Stimulated activated naive CD8-positive, alpha-beta T cell treated with anti-CD3 and anti-CD28 coated beads, Interleukin-15, Interleukin-2, amounts not matched to agents 100 ng/mL and 50 ng/mL, for 24 hours (primary cell): Measurements from ENCODE around the gene CXADR.
A peak's percentile ranks its signal among the peaks of the same experiment; 100 is the strongest.
"Not testable (repeated sequence)": the region's sequence is repeated elsewhere in the genome, so short reads cannot be mapped to it uniquely, and the experiment has no call there.

Experiments
- H3K27ac Mint-ChIP-seq: one replicate; pipeline ENCODE4 v1.8.0; 2021; ENCODE audit warnings: mild to moderate bottlenecking, mixed read lengths
- H3K27me3 Mint-ChIP-seq: one replicate; pipeline ENCODE4 v1.8.0; 2021; ENCODE audit warnings: mixed read lengths
- H3K36me3 Mint-ChIP-seq: one replicate; pipeline ENCODE4 v1.8.0; 2021; ENCODE audit warnings: low read depth, mixed read lengths
- H3K4me1 Mint-ChIP-seq: one replicate; pipeline ENCODE4 v1.8.0; 2021; ENCODE audit warnings: low read depth, mixed read lengths
- H3K4me3 Mint-ChIP-seq: one replicate; pipeline ENCODE4 v1.8.0; 2021; ENCODE audit warnings: mild to moderate bottlenecking, mixed read lengths
- H3K9me3 Mint-ChIP-seq: one replicate; pipeline ENCODE4 v1.8.0; 2021; ENCODE audit warnings: mixed read lengths

Gene CXADR

GRCh38 chr21:17512253-17513213 lies at the start of gene CXADR:
Gene CXADR, plus strand, starts transcription at chr21:17513043. Its CDS starts 87 bp downstream, at chr21:17513130.
- H3K27ac Mint-ChIP-seq = no peak within 1 kb of the TSS
- H3K27me3 Mint-ChIP-seq = peaks cover 42% of the 10 kb centered on the region
- no peaks in the 10 kb centered on the region for H3K9me3 Mint-ChIP-seq
- no peaks in the 10 kb centered on the region for H3K36me3 Mint-ChIP-seq
- H3K4me1 Mint-ChIP-seq = peaks cover 21% of the 10 kb centered on the region
- peak within 1 kb of the TSS; percentile 84 for H3K4me3 Mint-ChIP-seq

GRCh38 chr21:17466166-17466565 lies 46.7 kb upstream of the CXADR start:
- Mint-ChIP-seq H3K36me3 (no peaks in the 10 kb centered on the region), H3K9me3 (no peaks in the 10 kb centered on the region), H3K27ac (no peak overlapping the region)

GRCh38 chr21:17467392-17467791 lies 45.5 kb upstream of the CXADR start:
- no peak overlapping the region for H3K4me3 Mint-ChIP-seq
- H3K9me3 Mint-ChIP-seq = no peaks in the 10 kb centered on the region
- H3K27me3 Mint-ChIP-seq = peaks cover 3% of the 10 kb centered on the region
- no peaks in the 10 kb centered on the region for H3K4me1 Mint-ChIP-seq
- H3K36me3 Mint-ChIP-seq = no peaks in the 10 kb centered on the region
- H3K27ac Mint-ChIP-seq = no peak overlapping the region

More at GRCh38 chr21:17466166-17466565, 46.7 kb upstream of the CXADR start:
- Mint-ChIP-seq H3K4me3 (no peak overlapping the region), H3K4me1 (no peaks in the 10 kb centered on the region), H3K27me3 (peaks cover 3% of the 10 kb centered on the region)

GRCh38 chr21:17467829-17468228 lies 45.0 kb upstream of the CXADR start:
- H3K4me1 Mint-ChIP-seq = no peaks in the 10 kb centered on the region
- H3K36me3 Mint-ChIP-seq = no peaks in the 10 kb centered on the region
- peaks cover 3% of the 10 kb centered on the region for H3K27me3 Mint-ChIP-seq
- H3K9me3 Mint-ChIP-seq = no peaks in the 10 kb centered on the region
- no peak overlapping the region for H3K27ac Mint-ChIP-seq
- H3K4me3 Mint-ChIP-seq = no peak overlapping the region

- H3K27ac Mint-ChIP-seq = no peak overlapping the region
- no peaks in the 10 kb centered on the region for H3K9me3 Mint-ChIP-seq
- H3K36me3 Mint-ChIP-seq = no peaks in the 10 kb centered on the region
- H3K27me3 Mint-ChIP-seq = no peaks in the 10 kb centered on the region
- no peak overlapping the region for H3K4me3 Mint-ChIP-seq
- H3K4me1 Mint-ChIP-seq = no peaks in the 10 kb centered on the region
These were observed 44.1 kb upstream of the CXADR start for GRCh38 chr21:17468698-17469097.

GRCh38 chr21:17469727-17470126 lies 43.1 kb upstream of the CXADR start:
- peaks cover 3% of the 10 kb centered on the region for H3K27me3 Mint-ChIP-seq
- no peaks in the 10 kb centered on the region for H3K4me1 Mint-ChIP-seq
- H3K27ac Mint-ChIP-seq = no peak overlapping the region
- H3K4me3 Mint-ChIP-seq = no peak overlapping the region
- H3K9me3 Mint-ChIP-seq = peaks cover 2% of the 10 kb centered on the region
- no peaks in the 10 kb centered on the region for H3K36me3 Mint-ChIP-seq

- H3K36me3 Mint-ChIP-seq = no peaks in the 10 kb centered on the region
- H3K9me3 Mint-ChIP-seq = peaks cover 2% of the 10 kb centered on the region
- no peak overlapping the region for H3K4me3 Mint-ChIP-seq
- H3K27me3 Mint-ChIP-seq = peaks cover 3% of the 10 kb centered on the region
- H3K27ac Mint-ChIP-seq = no peak overlapping the region
- H3K4me1 Mint-ChIP-seq = no peaks in the 10 kb centered on the region
These were observed 40.7 kb upstream of the CXADR start for GRCh38 chr21:17472182-17472581.

- no peaks in the 10 kb centered on the region for H3K4me1 Mint-ChIP-seq
- H3K27me3 Mint-ChIP-seq = peaks cover 3% of the 10 kb centered on the region
- H3K36me3 Mint-ChIP-seq = no peaks in the 10 kb centered on the region
- H3K27ac Mint-ChIP-seq = no peak overlapping the region
- H3K9me3 Mint-ChIP-seq = peaks cover 2% of the 10 kb centered on the region
- no peak overlapping the region for H3K4me3 Mint-ChIP-seq
These were observed 40.1 kb upstream of the CXADR start for GRCh38 chr21:17472592-17473271.

GRCh38 chr21:17476006-17476405 lies 36.8 kb upstream of the CXADR start:
- no peaks in the 10 kb centered on the region for H3K36me3 Mint-ChIP-seq
- no peak overlapping the region for H3K27ac Mint-ChIP-seq
- H3K4me1 Mint-ChIP-seq = no peaks in the 10 kb centered on the region
- peaks cover 2% of the 10 kb centered on the region for H3K9me3 Mint-ChIP-seq
- peaks cover 3% of the 10 kb centered on the region for H3K27me3 Mint-ChIP-seq
- H3K4me3 Mint-ChIP-seq = no peak overlapping the region

- H3K36me3 Mint-ChIP-seq, H3K27ac Mint-ChIP-seq, H3K4me3 Mint-ChIP-seq, H3K4me1 Mint-ChIP-seq, H3K27me3 Mint-ChIP-seq, H3K9me3 Mint-ChIP-seq: not testable (repeated sequence)
These were observed 34.7 kb upstream of the CXADR start for GRCh38 chr21:17478156-17478555.

GRCh38 chr21:17479606-17480005 lies 33.2 kb upstream of the CXADR start:
- Mint-ChIP-seq H3K4me1 (no peaks in the 10 kb centered on the region), H3K36me3 (no peaks in the 10 kb centered on the region), H3K4me3 (no peak overlapping the region), H3K27ac (no peak overlapping the region), H3K27me3 (no peaks in the 10 kb centered on the region), H3K9me3 (no peaks in the 10 kb centered on the region)

GRCh38 chr21:17482928-17483327 lies 29.9 kb upstream of the CXADR start:
- Mint-ChIP-seq H3K27ac (no peak overlapping the region), H3K27me3 (peaks cover 3% of the 10 kb centered on the region)

GRCh38 chr21:17488620-17489019 lies 24.2 kb upstream of the CXADR start:
- no peak overlapping the region for H3K27ac Mint-ChIP-seq

More at GRCh38 chr21:17482928-17483327, 29.9 kb upstream of the CXADR start:
- H3K4me1 Mint-ChIP-seq = no peaks in the 10 kb centered on the region
- H3K36me3 Mint-ChIP-seq = no peaks in the 10 kb centered on the region
- no peaks in the 10 kb centered on the region for H3K9me3 Mint-ChIP-seq
- no peak overlapping the region for H3K4me3 Mint-ChIP-seq

GRCh38 chr21:17489565-17489964 lies 23.3 kb upstream of the CXADR start:
- H3K27ac Mint-ChIP-seq, H3K36me3 Mint-ChIP-seq, H3K4me1 Mint-ChIP-seq, H3K9me3 Mint-ChIP-seq, H3K27me3 Mint-ChIP-seq, H3K4me3 Mint-ChIP-seq: not testable (repeated sequence)

More at GRCh38 chr21:17488620-17489019, 24.2 kb upstream of the CXADR start:
- Mint-ChIP-seq H3K4me3 (no peak overlapping the region), H3K4me1 (peaks cover 3% of the 10 kb centered on the region), H3K9me3 (no peaks in the 10 kb centered on the region), H3K27me3 (peaks cover 4% of the 10 kb centered on the region), H3K36me3 (no peaks in the 10 kb centered on the region)

GRCh38 chr21:17491716-17492414 lies 21.0 kb upstream of the CXADR start:
- Mint-ChIP-seq H3K9me3 (no peaks in the 10 kb centered on the region), H3K4me3 (no peak overlapping the region)

More at GRCh38 chr21:17491716-17492414, 21.0 kb upstream of the CXADR start:
- no peak overlapping the region for H3K27ac Mint-ChIP-seq
- H3K4me1 Mint-ChIP-seq = peaks cover 3% of the 10 kb centered on the region
- peaks cover 17% of the 10 kb centered on the region for H3K27me3 Mint-ChIP-seq
- no peaks in the 10 kb centered on the region for H3K36me3 Mint-ChIP-seq
